Measurements from ENCODE around the gene SNAP47.

SNAP47 gene

GRCh38 chr1:227742738-227743715, 7.8 kb downstream of the SNAP47 start:
- H3K9ac ChIP-seq (ENCODE audit: low read length) = no peak overlapping the region
- no peaks in the 10 kb centered on the region for H3K4me1 ChIP-seq (ENCODE audit: low read length)
- H3F3A ChIP-seq (ENCODE audit: insufficient read depth, low read length) = no peaks in the 10 kb centered on the region
- no peak for DNase-seq
- H3K9me2 ChIP-seq (replicated peaks; ENCODE audit: insufficient read depth, low read length) = no peaks in the 10 kb centered on the region
- no peaks in the 10 kb centered on the region for H3K9me3 ChIP-seq (replicated peaks; ENCODE audit: insufficient read depth, low read length)
- no peak overlapping the region for H3K4me3 ChIP-seq (ENCODE audit: low read length)
- TF ChIP-seq, protein P1, sequence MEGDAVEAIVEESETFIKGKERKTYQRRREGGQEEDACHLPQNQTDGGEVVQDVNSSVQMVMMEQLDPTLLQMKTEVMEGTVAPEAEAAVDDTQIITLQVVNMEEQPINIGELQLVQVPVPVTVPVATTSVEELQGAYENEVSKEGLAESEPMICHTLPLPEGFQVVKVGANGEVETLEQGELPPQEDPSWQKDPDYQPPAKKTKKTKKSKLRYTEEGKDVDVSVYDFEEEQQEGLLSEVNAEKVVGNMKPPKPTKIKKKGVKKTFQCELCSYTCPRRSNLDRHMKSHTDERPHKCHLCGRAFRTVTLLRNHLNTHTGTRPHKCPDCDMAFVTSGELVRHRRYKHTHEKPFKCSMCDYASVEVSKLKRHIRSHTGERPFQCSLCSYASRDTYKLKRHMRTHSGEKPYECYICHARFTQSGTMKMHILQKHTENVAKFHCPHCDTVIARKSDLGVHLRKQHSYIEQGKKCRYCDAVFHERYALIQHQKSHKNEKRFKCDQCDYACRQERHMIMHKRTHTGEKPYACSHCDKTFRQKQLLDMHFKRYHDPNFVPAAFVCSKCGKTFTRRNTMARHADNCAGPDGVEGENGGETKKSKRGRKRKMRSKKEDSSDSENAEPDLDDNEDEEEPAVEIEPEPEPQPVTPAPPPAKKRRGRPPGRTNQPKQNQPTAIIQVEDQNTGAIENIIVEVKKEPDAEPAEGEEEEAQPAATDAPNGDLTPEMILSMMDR (IDR thresholded peaks at IDR 0.05; ENCODE audit: low read length) = no peak
- TF ChIP-seq EZH2 (optimal IDR thresholded peaks at IDR 0.05; ENCODE audit: low read depth, low read length) (no peak), EZH2phosphoT487 (IDR thresholded peaks at IDR 0.05; ENCODE audit: low read length) (no peak)
- no peak overlapping the region for H2AFZ ChIP-seq (ENCODE audit: low read length)
- no peaks in the 10 kb centered on the region for H4K20me1 ChIP-seq (ENCODE audit: insufficient read depth, low read length)
- H3K27ac ChIP-seq (ENCODE audit: low read length) = no peak overlapping the region
- peaks cover 79% of the 10 kb centered on the region for H3K79me2 ChIP-seq (ENCODE audit: low read length)
- H3K36me3 ChIP-seq (replicated peaks; ENCODE audit: insufficient read depth, low read length) = no peaks in the 10 kb centered on the region
- no peaks in the 10 kb centered on the region for H3K27me3 ChIP-seq (replicated peaks; ENCODE audit: insufficient read depth, low read length)
- no peak overlapping the region for H3K4me2 ChIP-seq (ENCODE audit: low read depth, low read length)

DNA sequence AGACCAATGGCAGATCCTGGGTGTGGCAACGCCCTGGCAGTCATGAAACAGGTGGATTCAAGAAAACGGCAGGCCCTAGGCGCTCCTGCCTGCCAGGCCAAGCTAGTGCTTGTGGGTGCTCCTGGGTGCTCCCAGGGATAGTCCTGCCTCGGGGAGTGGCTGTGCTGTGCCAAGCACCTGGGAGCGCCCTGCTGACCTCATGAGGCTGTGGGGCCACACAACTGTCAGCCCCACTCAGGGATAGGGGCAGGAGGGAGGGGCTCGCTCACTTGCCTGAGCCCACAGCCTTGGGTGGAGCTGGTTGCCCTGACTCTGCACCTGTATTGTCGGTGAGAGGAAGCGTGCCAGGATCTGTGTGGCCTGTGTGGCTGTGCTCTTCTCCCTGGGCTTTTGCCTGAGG, 9.4 kb downstream of the SNAP47 start:
- no peaks in the 10 kb centered on the region for H3K9me3 ChIP-seq (replicated peaks; ENCODE audit: insufficient read depth, low read length)
- H3K27me3 ChIP-seq (replicated peaks; ENCODE audit: insufficient read depth, low read length) = no peaks in the 10 kb centered on the region
- H3K9me2 ChIP-seq (replicated peaks; ENCODE audit: insufficient read depth, low read length) = no peaks in the 10 kb centered on the region
- no peaks in the 10 kb centered on the region for H3K36me3 ChIP-seq (replicated peaks; ENCODE audit: insufficient read depth, low read length)
- H3K9ac ChIP-seq (ENCODE audit: low read length) = no peak overlapping the region
- no peak overlapping the region for H3K4me2 ChIP-seq (ENCODE audit: low read depth, low read length)
- TF ChIP-seq, protein P1 (IDR thresholded peaks at IDR 0.05; ENCODE audit: low read length) = no peak
- no peak for TF ChIP-seq EZH2phosphoT487 (IDR thresholded peaks at IDR 0.05; ENCODE audit: low read length)
- no peak for TF ChIP-seq EZH2 (optimal IDR thresholded peaks at IDR 0.05; ENCODE audit: low read depth, low read length)
- H4K20me1 ChIP-seq (ENCODE audit: insufficient read depth, low read length) = no peaks in the 10 kb centered on the region
- H3K27ac ChIP-seq (ENCODE audit: low read length) = no peak overlapping the region
- no peak overlapping the region for H2AFZ ChIP-seq (ENCODE audit: low read length)
- H3K4me3 ChIP-seq (ENCODE audit: low read length) = no peak overlapping the region
- DNase-seq = no peak
- no peaks in the 10 kb centered on the region for H3F3A ChIP-seq (ENCODE audit: insufficient read depth, low read length)
- no peaks in the 10 kb centered on the region for H3K4me1 ChIP-seq (ENCODE audit: low read length)
- peaks cover 71% of the 10 kb centered on the region for H3K79me2 ChIP-seq (ENCODE audit: low read length)

GRCh38 chr1:227745568-227746265, 10.5 kb downstream of the SNAP47 start:
- DNase-seq = no peak
- Histone ChIP-seq H3K4me3 (ENCODE audit: low read length) (no peak overlapping the region), H3K9me2 (replicated peaks; ENCODE audit: insufficient read depth, low read length) (no peaks in the 10 kb centered on the region), H3K27me3 (replicated peaks; ENCODE audit: insufficient read depth, low read length) (no peaks in the 10 kb centered on the region), H3K36me3 (replicated peaks; ENCODE audit: insufficient read depth, low read length) (no peaks in the 10 kb centered on the region), H3K9ac (ENCODE audit: low read length) (no peak overlapping the region), H3K79me2 (ENCODE audit: low read length) (peaks cover 69% of the 10 kb centered on the region), H3K4me1 (ENCODE audit: low read length) (no peaks in the 10 kb centered on the region), H4K20me1 (ENCODE audit: insufficient read depth, low read length) (no peaks in the 10 kb centered on the region), H3F3A (ENCODE audit: insufficient read depth, low read length) (no peaks in the 10 kb centered on the region), H3K9me3 (replicated peaks; ENCODE audit: insufficient read depth, low read length) (no peaks in the 10 kb centered on the region), H3K4me2 (ENCODE audit: low read depth, low read length) (no peak overlapping the region), H3K27ac (ENCODE audit: low read length) (no peak overlapping the region), H2AFZ (ENCODE audit: low read length) (no peak overlapping the region)
- TF ChIP-seq EZH2 (optimal IDR thresholded peaks at IDR 0.05; ENCODE audit: low read depth, low read length) (no peak), EZH2phosphoT487 (IDR thresholded peaks at IDR 0.05; ENCODE audit: low read length) (no peak)
- TF ChIP-seq, protein P1 (IDR thresholded peaks at IDR 0.05; ENCODE audit: low read length) = no peak

All from MM.1S (cell line).